Upper lobe of left lung (tissue), 4 donors: ENCODE data around the gene LATS2.

Experiments
- POLR2AphosphoS5 ChIP-seq, 2 donors: sonication (generic); formaldehyde crosslinking; IDR thresholded peaks; one replicate each; pipeline ENCODE4 v1.5.1; 2017; ENCODE audit warnings: antibody characterized with exemption in 2 of 2
- TF ChIP-seq, protein P1 (sequence below), 6 experiments: fragments of 450-650 bp in 4 of 6; fragments of 200-600 bp in 2 of 6; sonication (generic) in 2 of 6; IDR thresholded peaks; one replicate each; pipeline ENCODE4 v1.5.1; 2016 to 2019; ENCODE audit warnings: antibody characterized with exemption in 6 of 6

DNA sequence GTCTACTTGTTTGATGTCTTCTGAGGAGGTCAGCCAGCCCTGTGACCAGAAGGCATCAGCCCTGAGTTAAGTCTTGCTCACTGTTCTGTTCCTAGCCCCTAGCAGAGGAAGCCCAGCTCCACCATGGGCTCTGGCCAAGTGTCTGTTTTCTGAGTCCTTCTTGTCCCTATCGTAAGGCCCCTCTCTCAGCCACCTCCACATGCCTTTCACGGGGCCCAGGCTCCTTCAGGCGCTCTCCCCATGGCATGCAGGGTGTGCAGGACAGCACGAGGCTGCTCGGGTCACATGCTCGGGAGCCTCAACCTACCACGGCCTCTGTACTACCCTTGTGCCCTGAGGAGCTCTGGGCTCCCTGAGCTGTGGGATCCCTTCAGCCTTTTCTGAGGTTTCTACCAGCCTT is 47.8 kb upstream of the LATS2 start:
- TF ChIP-seq, protein P1, sequence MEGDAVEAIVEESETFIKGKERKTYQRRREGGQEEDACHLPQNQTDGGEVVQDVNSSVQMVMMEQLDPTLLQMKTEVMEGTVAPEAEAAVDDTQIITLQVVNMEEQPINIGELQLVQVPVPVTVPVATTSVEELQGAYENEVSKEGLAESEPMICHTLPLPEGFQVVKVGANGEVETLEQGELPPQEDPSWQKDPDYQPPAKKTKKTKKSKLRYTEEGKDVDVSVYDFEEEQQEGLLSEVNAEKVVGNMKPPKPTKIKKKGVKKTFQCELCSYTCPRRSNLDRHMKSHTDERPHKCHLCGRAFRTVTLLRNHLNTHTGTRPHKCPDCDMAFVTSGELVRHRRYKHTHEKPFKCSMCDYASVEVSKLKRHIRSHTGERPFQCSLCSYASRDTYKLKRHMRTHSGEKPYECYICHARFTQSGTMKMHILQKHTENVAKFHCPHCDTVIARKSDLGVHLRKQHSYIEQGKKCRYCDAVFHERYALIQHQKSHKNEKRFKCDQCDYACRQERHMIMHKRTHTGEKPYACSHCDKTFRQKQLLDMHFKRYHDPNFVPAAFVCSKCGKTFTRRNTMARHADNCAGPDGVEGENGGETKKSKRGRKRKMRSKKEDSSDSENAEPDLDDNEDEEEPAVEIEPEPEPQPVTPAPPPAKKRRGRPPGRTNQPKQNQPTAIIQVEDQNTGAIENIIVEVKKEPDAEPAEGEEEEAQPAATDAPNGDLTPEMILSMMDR (IDR thresholded peaks at IDR 0.05) = no peak
- no peak for TF ChIP-seq POLR2AphosphoS5 (IDR thresholded peaks at IDR 0.05)
